H1 (cell line): ENCODE results near the gene GPR15LG. TPM values are rescaled to one million over a fixed set of nuclear protein-coding genes. Genes with fewer than 3 reads are reported as not detected.
"Not testable (repeated sequence)": the region's sequence is repeated elsewhere in the genome, so short reads cannot be mapped to it uniquely, and the experiment has no call there.

Experiments used
- CTCF ChIA-PET: fragments of 300-600 bp; sonication (Branson Sonifier 250); formaldehyde crosslinking; loops from one replicate; lab custom pipeline; 2021; ENCODE audit not compliant: partially characterized antibody; lab: Charles Lee
- POLR2A ChIA-PET: fragments of 300-600 bp; sonication (Branson Sonifier 250); formaldehyde crosslinking; loops from one replicate; lab custom pipeline; 2021; ENCODE audit warnings: inconsistent platforms; ENCODE audit not compliant: partially characterized antibody; lab: Charles Lee
- DNase-seq, 2 experiments: peaks; one replicate each; pipeline versions ENCODE4 v3.0.0 to v3.0.0-alpha.2; 2010 to 2022; ENCODE audit warnings: low spot score in 2 of 2, low read depth in 1 of 2, mixed read lengths in 1 of 2
- FAIRE-seq: peaks from 2 replicates; lab custom pipeline; 2011; peaks lifted over from hg19 to GRCh38; lab: Jason Lieb, UNC
- H2AFZ ChIP-seq: 2 replicates; pipeline ENCODE4 v1.8.1; 2012; ENCODE audit warnings: low read length, inconsistent platforms
- H2AK5ac ChIP-seq: 2 replicates; pipeline ENCODE4 v1.6.1; 2013; ENCODE audit warnings: low read depth, low read length
- H2BK120ac ChIP-seq: replicated peaks from 2 replicates; pipeline ENCODE3; 2013; ENCODE audit warnings: low read depth, low read length, inconsistent platforms
- H2BK12ac ChIP-seq: 2 replicates; pipeline ENCODE4 v1.6.1; 2013; ENCODE audit warnings: low read depth, low read length
- H2BK15ac ChIP-seq: 2 replicates; pipeline ENCODE4 v1.6.1; 2013; ENCODE audit warnings: low read length
- H2BK20ac ChIP-seq: 2 replicates; pipeline ENCODE4 v1.6.1; 2013; ENCODE audit warnings: low read length
- H2BK5ac ChIP-seq: 2 replicates; pipeline ENCODE4 v1.6.1; 2013; ENCODE audit warnings: low read depth, low read length
- H3K14ac ChIP-seq: 2 replicates; pipeline ENCODE4 v1.6.1; 2013; ENCODE audit warnings: inconsistent platforms; ENCODE audit not compliant: insufficient read length
- H3K18ac ChIP-seq: 2 replicates; pipeline ENCODE4 v1.6.1; 2013; ENCODE audit warnings: low read length; ENCODE audit errors: extremely low read depth
- H3K23ac ChIP-seq: 2 replicates; pipeline ENCODE4 v1.6.1; 2013; ENCODE audit warnings: inconsistent platforms; ENCODE audit not compliant: insufficient read length
- H3K23me2 ChIP-seq: 2 replicates; pipeline ENCODE4 v1.6.1; 2013; ENCODE audit warnings: low read depth, low read length
- H3K27ac ChIP-seq: 2 replicates; pipeline ENCODE4 v1.6.1; 2011; ENCODE audit warnings: low read depth, low read length, inconsistent platforms
- H3K27me3 ChIP-seq, 4 experiments: replicated peaks in 1 of 4; 1 replicate in 1 of 4; 2 replicates in 3 of 4; pipeline versions ENCODE4 v1.6.1 to v1.8.1; 2011 to 2013; ENCODE audit warnings: low read length in 3 of 4, mild to moderate bottlenecking in 3 of 4, inconsistent platforms in 2 of 4, mixed read lengths in 2 of 4, moderate library complexity in 1 of 4; ENCODE audit not compliant: control insufficient read depth in 3 of 4, insufficient read depth in 3 of 4; ENCODE audit errors: extremely low read depth in 1 of 4
- H3K36me3 ChIP-seq, 4 experiments: 2 replicates each; pipeline versions ENCODE4 v1.6.1 to v1.8.1; 2011 to 2013; ENCODE audit warnings: mild to moderate bottlenecking in 4 of 4, low read length in 3 of 4, moderate library complexity in 2 of 4, control low read depth in 1 of 4, inconsistent platforms in 1 of 4; ENCODE audit not compliant: insufficient read depth in 4 of 4, control insufficient read depth in 2 of 4
- H3K4ac ChIP-seq: replicated peaks from 2 replicates; pipeline ENCODE3; 2013; ENCODE audit warnings: low read length, low read depth, mixed read lengths, inconsistent platforms; ENCODE audit not compliant: insufficient read length
- H3K4me1 ChIP-seq, 4 experiments: replicated peaks in 1 of 4; 1 replicate in 1 of 4; 2 replicates in 3 of 4; pipeline versions ENCODE4 v1.6.1 to v1.8.1; 2011 to 2013; ENCODE audit warnings: low read length in 3 of 4, inconsistent platforms in 2 of 4, mixed read lengths in 1 of 4; ENCODE audit not compliant: insufficient read depth in 4 of 4, control insufficient read depth in 3 of 4
- H3K4me2 ChIP-seq, 2 experiments: 2 replicates each; pipeline versions ENCODE4 v1.6.1 to v1.8.1; 2011 to 2013; ENCODE audit warnings: low read depth in 2 of 2, low read length in 2 of 2, control low read depth in 1 of 2, inconsistent platforms in 1 of 2, mild to moderate bottlenecking in 1 of 2; ENCODE audit not compliant: insufficient read depth in 1 of 2
- H3K4me3 ChIP-seq, 4 experiments: fragments of 200-600, 300-600 bp in 1 of 4; sonication (generic), shearing (Covaris generic), sonication (Bioruptor Twin) in 1 of 4; 2 replicates each; pipeline versions ENCODE4 v1.5.1 to v1.8.1; 2011 to 2016; ENCODE audit warnings: low read length in 4 of 4, low read depth in 3 of 4, control low read depth in 2 of 4, inconsistent platforms in 2 of 4, mild to moderate bottlenecking in 2 of 4, mixed read lengths in 1 of 4, moderate library complexity in 1 of 4; ENCODE audit not compliant: insufficient read depth in 2 of 4; ENCODE audit errors: extremely low read depth in 1 of 4
- H3K56ac ChIP-seq: replicated peaks from 2 replicates; pipeline ENCODE3; 2013; ENCODE audit warnings: low read depth, mild to moderate bottlenecking, mixed read lengths, low read length, inconsistent platforms; ENCODE audit not compliant: insufficient read length
- H3K79me1 ChIP-seq: 2 replicates; pipeline ENCODE4 v1.6.1; 2013; ENCODE audit warnings: low read depth, low read length, control low read depth
- H3K79me2 ChIP-seq, 2 experiments: 2 replicates each; pipeline versions ENCODE4 v1.6.1 to v1.8.1; 2012 to 2013; ENCODE audit warnings: low read length in 2 of 2, mild to moderate bottlenecking in 2 of 2, inconsistent platforms in 1 of 2; ENCODE audit not compliant: insufficient read depth in 2 of 2, control insufficient read depth in 1 of 2
- H3K9ac ChIP-seq, 4 experiments: replicated peaks in 1 of 4; 1 replicate in 1 of 4; 2 replicates in 3 of 4; pipeline versions ENCODE4 v1.6.1 to v1.8.1; 2011 to 2013; ENCODE audit warnings: low read depth in 3 of 4, low read length in 3 of 4, control low read depth in 2 of 4, mild to moderate bottlenecking in 2 of 4, moderate library complexity in 2 of 4, inconsistent platforms in 1 of 4; ENCODE audit errors: extremely low read depth in 1 of 4
- H3K9me3 ChIP-seq, 2 experiments: 2 replicates each; pipeline versions ENCODE4 v1.6.1 to v1.8.1; 2012 to 2013; ENCODE audit warnings: mild to moderate bottlenecking in 2 of 2, moderate library complexity in 2 of 2, control low read depth in 1 of 2, inconsistent platforms in 1 of 2, low read depth in 1 of 2, low read length in 1 of 2, mixed read lengths in 1 of 2; ENCODE audit not compliant: insufficient read depth in 2 of 2
- H4K20me1 ChIP-seq, 2 experiments: replicated peaks in 1 of 2; 2 replicates each; pipeline versions ENCODE3 to v1.8.1; 2011 to 2013; ENCODE audit warnings: inconsistent platforms in 2 of 2, low read length in 2 of 2, mild to moderate bottlenecking in 1 of 2; ENCODE audit not compliant: insufficient read depth in 2 of 2, control insufficient read depth in 1 of 2
- H4K5ac ChIP-seq: 2 replicates; pipeline ENCODE4 v1.6.1; 2013; ENCODE audit warnings: low read length, low read depth, mixed read lengths, inconsistent platforms; ENCODE audit not compliant: insufficient read length
- H4K8ac ChIP-seq: 2 replicates; pipeline ENCODE4 v1.8.0; 2013; ENCODE audit warnings: mild to moderate bottlenecking, moderate library complexity, low read length, inconsistent platforms; ENCODE audit not compliant: insufficient read depth; ENCODE audit errors: extremely low read depth
- H4K91ac ChIP-seq: replicated peaks from 2 replicates; pipeline ENCODE3; 2013; ENCODE audit warnings: low read length, mixed read lengths, inconsistent platforms; ENCODE audit not compliant: insufficient read length
- WGBS, 2 experiments: shearing (Covaris generic) in 1 of 2; methylation state at CpG; one replicate each; pipeline versions ENCODE4 v1.1.6 to v1.1.7; 2013 to 2015; ENCODE audit warnings: low lambda C conversion rate in 2 of 2, mixed read lengths in 2 of 2, inconsistent platforms in 1 of 2, low coverage in 1 of 2, missing lambda C conversion rate in 1 of 2; ENCODE audit not compliant: insufficient replicate concordance in 2 of 2, insufficient coverage in 1 of 2, insufficient read length in 1 of 2; ENCODE audit errors: extremely low coverage in 1 of 2, missing lambda C conversion rate in 1 of 2; 5-methylcytosine and 5-hydroxymethylcytosine counted together
- polyA plus RNA-seq, 7 experiments: library from polyadenylated mRNA; depleted of rRNA in 3 of 7; stranded (reverse) in 5 of 7; unstranded in 2 of 7; fragments of >200 nt in 5 of 7; fragments of 200-250 nt in 2 of 7; gene quantifications; 1 replicate in 5 of 7; 2 replicates in 1 of 7; 4 replicates in 1 of 7; pipeline versions ENCODE4 v1.2.1 to v1.2.3, GENCODE V29; 2011 to 2013; ENCODE audit warnings: missing spikeins in 2 of 7, mixed read lengths in 2 of 7
- total RNA-seq: library from RNA; stranded (reverse); fragmentation: NEBNext Ultra II Directional; extraction: Animal tissue kit (Norgen Biotek cat#: 25700); gene quantifications from 2 replicates; pipeline ENCODE4 v1.2.1, GENCODE V29; 2021

The GPR15LG gene
- total and polyA plus RNA-seq, 2 of the 8 experiments (the other 6 are each of a cell fraction or from before 2014, with no cell fraction given) = not detected

DNA sequence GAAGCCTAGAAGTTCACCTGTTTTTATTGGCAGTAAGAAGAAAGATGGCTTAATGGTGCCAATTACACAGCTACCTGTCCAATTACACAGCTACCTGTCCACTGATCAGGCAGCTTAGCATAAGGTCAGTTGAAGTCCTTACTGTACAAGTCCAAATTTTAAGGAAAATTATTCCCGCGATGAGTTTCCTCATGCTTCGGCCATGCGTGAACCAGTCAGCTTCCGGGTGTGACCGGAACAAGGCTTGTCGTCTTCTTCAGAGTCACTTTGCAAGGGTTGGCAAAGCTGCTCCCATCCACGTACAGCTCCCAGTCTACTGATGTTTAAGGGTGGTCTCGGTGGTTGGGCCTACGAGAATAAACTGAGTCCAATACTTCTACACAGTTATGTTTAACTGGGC lies 5.2 kb upstream of the GPR15LG start:
- DNase-seq, H3K36me3 ChIP-seq, H2BK120ac ChIP-seq, H2AFZ ChIP-seq, H3K27ac ChIP-seq, H4K8ac ChIP-seq, H3K18ac ChIP-seq, H3K23me2 ChIP-seq, H3K14ac ChIP-seq, H3K56ac ChIP-seq, H3K4me2 ChIP-seq, H3K23ac ChIP-seq, H3K9ac ChIP-seq, H2BK12ac ChIP-seq, FAIRE-seq, H2AK5ac ChIP-seq, H4K5ac ChIP-seq, H3K4ac ChIP-seq, H3K79me2 ChIP-seq, H4K20me1 ChIP-seq, H3K9me3 ChIP-seq, H2BK5ac ChIP-seq, H3K4me3 ChIP-seq, H2BK20ac ChIP-seq, POLR2A ChIA-PET, H3K79me1 ChIP-seq, H3K27me3 ChIP-seq, H2BK15ac ChIP-seq, H4K91ac ChIP-seq: not testable (repeated sequence)
- H3K4me1 ChIP-seq = peaks cover 9 to 17% (median 11%) of the 10 kb centered on the region in 4 experiments; a peak in 6 of 7 replicates
- CTCF ChIA-PET = interaction anchor here (0.7 to 2.9 kb wide), 10 partner anchors 12 to 99 kb away, joined by 3 to 14 read pairs (median 4); no protein-coding TSS in a partner anchor
- WGBS, 2 experiments = 90% methylated on average over 10 of the region's 10 CpGs; no CpG with 5 or more reads in 1 of the 2 experiments

DNA sequence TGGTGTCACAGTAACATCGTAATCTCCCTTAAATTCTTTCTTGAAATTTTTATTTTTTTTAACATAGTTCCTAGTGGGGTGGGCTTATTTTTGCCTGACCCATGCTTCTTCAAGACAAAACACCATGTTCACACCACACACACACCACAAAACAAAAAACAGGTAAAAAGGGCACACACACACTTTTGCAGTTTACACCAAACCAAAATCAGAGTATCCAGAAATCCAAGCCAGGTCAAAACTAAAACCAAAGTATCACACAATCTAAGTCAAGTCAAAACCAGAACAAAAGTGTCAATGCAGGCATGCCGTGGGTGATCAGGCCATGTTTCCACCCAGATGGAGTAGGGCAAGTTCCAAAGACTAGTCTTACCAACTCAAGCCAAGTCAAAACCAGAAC lies 2.4 kb upstream of the GPR15LG start:
- H3K4me2 ChIP-seq, H3K27me3 ChIP-seq, H4K91ac ChIP-seq, FAIRE-seq, H3K9me3 ChIP-seq, H3K79me1 ChIP-seq, H3K4me3 ChIP-seq, H2BK15ac ChIP-seq, H3K36me3 ChIP-seq, CTCF ChIA-PET, H3K4ac ChIP-seq, H2BK20ac ChIP-seq, DNase-seq, H3K4me1 ChIP-seq, H2AFZ ChIP-seq, H3K14ac ChIP-seq, H3K27ac ChIP-seq, H4K5ac ChIP-seq, H2BK12ac ChIP-seq, H3K56ac ChIP-seq, H3K18ac ChIP-seq, H2BK5ac ChIP-seq, H3K79me2 ChIP-seq, H3K9ac ChIP-seq, H3K23ac ChIP-seq, H2BK120ac ChIP-seq, H4K20me1 ChIP-seq, H3K23me2 ChIP-seq, H2AK5ac ChIP-seq: not testable (repeated sequence)
- POLR2A ChIA-PET = interaction anchor here (1.5 kb wide), 1 partner anchor 12 kb away, joined by 4 read pairs; no protein-coding TSS in a partner anchor
- WGBS, 2 experiments = 85% methylated on average over 2 of the region's 2 CpGs; no CpG with 5 or more reads in 1 of the 2 experiments
- peak overlapping the region; percentile 43; the same call in 1 of the 2 replicates for H4K8ac ChIP-seq
